NCI-H1092 treated with DMSO at 0.1 percent for 48 hours (cell line): ENCODE data around the gene NKX6-2.

Source experiments
- DNase-seq: peaks from one replicate; lab custom pipeline; 2025; lab: John Stamatoyannopoulos, UW

NKX6-2 gene

GRCh38 chr10:132813001-132813401, 27.1 kb upstream of the NKX6-2 start:
- DNase-seq: no peak

GRCh38 chr10:132812520-132812919, 26.6 kb upstream of the NKX6-2 start:
- DNase-seq: no peak

DNA sequence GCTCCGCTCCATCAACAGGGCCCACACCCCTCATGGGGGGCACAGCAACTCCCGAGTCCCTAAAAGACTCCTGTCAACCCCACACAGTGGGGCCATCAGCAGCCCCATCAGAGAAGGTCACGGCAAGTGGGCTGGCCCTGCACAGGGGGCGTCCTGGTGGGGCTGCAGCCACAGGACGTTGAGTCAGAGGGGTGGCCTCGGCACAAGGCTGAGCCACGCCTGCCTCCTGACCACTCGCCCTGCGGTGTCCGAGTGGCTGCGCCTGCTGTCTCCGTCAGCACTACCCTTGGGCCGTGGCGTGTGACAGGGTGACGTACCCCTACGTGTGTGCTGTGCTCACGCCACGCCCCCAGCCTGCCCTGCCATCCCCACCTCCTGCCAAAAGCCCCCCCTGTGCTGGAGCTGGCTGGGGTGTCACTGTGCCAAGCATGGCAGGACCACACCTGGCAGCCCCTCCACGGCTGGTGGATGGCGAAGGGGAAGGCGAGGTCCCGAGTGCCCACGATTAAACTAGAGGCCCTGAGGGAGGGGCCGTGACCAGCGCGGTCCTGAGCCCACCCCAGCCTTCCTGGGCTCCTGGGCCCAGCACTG, 26.0 kb upstream of the NKX6-2 start:
- no peak for DNase-seq

- no peak for DNase-seq
These were observed 25.1 kb upstream of the NKX6-2 start for GRCh38 chr10:132810807-132811700.

- no peak for DNase-seq
These were observed 24.3 kb upstream of the NKX6-2 start for GRCh38 chr10:132810141-132810806.

- DNase-seq: no peak
These were observed 23.5 kb upstream of the NKX6-2 start for GRCh38 chr10:132809232-132810140.

DNA sequence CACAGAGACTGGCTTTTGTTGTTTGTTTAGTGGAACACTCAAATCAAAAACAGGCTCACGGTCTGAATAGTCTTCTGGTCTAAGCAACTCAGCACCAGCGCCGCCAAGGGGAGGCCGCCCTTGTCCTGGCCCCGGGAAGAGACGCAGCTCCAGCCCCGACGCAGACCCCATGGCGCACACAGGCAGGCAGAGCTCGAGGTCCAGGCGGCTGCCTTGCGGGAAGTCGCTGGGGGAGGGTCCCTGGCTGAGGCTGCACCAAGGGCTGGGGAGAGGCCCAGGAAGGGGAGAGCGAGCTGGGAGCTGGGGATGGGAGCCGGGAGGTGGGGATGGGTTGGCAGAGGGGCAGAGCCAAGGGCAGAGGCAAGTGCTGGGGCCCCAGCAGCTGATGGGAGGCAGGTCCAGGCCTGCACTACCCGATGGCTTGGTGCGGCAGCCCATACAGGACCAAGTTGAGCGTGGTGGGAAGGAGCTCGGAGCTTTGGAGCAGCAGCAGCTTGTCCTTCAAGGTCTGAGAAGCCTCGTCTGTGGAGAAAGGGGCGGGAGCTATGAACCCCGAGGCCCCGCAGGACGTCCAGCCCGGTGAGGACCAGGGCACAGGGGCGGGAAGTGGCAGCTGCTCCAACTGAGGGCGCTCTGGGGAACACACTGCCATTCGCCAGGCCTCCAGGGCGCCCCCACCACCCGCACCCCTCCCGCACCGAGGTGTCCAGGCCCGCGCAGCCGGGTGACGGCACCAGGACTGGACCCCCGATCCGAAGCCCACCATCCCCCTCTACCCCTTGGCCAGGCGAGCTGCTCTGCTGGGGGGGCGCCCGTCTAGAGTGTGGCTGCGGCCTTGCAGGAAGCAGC, 22.7 kb upstream of the NKX6-2 start:
- DNase-seq: no peak

DNA sequence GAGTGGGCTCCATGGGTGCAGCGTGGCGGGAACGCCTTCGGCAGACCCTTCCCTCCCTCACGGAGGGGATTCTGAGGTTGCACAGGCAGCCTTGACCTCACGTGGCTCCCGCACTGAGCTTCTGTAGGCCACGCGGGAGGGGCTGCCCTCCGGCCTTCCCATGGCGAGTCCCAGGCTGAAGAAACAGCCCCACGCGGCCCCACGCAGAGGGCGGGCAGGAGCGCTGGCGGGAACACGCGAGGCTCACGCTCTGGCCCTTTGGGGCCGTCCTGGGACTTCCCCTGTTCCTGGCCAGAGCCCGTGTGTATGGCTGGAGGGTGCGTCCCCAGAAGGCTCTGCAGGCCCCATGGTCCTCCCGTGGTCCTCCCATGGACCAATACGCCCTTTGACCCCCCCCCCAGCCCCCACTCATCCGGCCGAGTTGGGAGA, 21.7 kb upstream of the NKX6-2 start:
- no peak for DNase-seq

GRCh38 chr10:132806561-132807003, 20.6 kb upstream of the NKX6-2 start:
- no peak for DNase-seq

DNA sequence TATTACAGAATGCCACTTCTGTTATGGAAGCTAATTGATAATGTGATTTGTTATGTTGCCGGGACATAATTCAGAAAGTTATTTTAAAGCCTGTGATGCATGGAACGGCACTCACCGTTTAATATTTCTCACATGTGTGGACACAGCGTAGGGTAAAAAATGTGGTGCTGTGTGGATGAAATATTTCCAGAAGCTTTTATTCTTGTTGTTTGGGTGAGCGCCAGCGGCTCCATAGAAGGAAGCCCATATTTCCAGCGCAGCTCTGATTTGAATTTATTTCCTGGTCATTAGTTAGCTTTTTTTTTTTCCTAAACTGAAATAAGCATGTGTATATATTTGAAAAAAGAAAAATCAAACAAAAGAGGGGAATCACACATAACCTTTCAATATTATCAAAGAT, 20.2 kb upstream of the NKX6-2 start:
- no peak for DNase-seq

DNA sequence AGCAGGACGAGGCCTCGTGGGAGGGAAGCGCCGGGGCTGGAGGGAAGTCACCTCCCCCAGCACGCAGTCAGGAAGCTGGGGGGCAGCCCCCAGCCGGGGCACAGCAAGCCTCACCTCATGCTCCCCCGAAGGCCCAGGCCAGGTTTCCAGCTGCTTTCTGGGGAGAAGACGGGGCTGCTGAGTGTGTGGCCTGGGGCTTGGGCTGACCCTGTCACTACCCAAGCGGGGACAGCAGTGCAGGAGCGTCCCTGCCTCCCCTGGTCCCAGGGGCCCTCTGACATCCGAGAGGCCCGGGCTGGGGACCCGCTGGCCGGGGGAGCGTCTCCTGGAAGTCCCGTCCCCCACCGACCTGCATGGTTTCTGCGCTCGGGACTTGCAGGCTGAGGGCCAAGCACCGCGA, 19.7 kb upstream of the NKX6-2 start:
- no peak for DNase-seq

DNA sequence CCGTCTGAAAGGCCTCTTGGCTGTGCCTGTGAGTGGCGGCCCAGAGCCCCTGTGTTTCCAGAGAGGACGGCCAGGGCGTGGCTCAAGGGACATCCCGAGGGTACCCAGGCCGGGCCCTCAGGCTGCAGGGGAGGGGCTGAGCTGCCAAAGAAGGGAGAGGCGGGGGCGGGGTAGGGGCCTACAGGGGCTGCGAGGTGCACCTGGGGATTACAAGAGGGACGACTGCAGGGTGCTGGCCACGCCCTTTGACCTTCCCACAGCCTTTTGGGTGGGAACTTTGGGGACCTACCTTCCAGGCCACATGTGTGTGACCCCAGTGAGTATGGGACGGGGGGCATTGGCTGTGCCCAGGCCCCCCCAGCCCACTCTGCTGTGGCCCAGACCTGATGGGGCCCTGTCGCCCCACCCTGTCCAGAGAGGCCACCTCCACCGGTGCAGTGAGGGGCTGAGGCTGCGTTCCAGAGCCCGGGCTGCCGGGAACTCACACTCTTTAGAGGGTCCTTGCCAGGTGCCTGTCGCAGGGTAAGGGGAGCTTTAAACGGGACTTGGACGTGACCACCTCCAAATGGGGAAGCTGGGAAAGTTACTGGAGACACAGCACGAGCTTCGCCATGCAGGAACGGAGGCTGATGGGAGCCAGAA, 19.0 kb upstream of the NKX6-2 start:
- no peak for DNase-seq

DNA sequence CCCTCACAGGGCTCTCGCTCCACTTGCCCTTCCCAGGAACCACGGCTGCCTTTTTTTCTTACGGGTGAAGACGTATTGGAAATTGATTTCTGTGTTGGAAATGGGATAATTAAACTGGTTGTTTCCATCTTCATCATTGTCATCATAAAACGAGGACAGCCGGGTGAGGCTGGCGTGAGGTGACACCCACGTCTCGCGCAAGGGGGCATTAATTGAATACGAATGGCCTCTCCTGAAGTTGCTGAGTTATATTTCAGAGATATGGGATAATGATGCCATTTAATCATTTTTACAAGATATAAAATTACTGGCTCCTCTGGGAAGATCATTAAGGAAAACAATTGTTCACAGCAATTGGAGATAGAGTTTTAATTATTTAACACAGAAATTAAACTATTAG, 18.3 kb upstream of the NKX6-2 start:
- no peak for DNase-seq

DNA sequence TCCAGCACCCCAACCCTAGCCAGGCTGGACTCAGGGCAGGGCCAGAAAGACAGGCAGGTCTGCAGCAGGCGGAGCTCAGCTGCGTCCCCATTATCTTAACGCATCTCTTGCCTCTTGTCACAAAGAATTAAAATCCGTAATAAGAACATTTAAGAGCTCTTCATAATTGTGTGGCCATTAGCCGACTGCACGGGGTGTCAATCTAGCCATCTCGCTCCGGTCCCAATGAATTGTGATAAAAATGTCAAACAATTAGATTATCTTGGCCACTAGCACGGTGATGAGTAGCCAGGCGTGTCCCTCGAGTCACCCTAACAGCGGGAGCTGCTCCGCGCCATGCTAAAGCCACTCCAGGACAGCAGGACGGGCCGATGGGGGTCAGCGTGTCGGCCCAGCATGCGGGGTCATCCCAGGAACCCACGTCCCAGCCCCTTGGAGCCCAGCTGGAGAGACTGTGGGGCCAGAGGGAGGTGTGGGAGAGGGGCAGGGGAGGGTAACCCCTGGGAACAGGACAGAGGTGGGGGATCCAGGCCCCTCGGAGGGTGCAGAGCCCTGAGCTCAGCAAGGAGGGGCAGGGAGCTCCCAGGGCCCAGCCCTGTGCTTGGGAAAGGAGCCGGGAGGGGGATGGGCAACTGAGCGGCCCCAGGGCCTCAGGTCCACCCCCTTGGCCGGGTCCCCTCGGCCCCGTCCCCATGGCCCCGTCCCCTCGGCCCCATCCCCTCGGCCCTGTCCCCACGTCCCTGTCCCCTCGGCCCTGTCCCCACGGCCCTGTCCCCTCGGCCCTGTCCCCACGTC, 17.7 kb upstream of the NKX6-2 start:
- no peak for DNase-seq

- no peak for DNase-seq
These were observed 16.9 kb upstream of the NKX6-2 start for GRCh38 chr10:132802694-132803320.

GRCh38 chr10:132802048-132802447, 16.1 kb upstream of the NKX6-2 start:
- DNase-seq: no peak

- no peak for DNase-seq
These were observed 13.9 kb upstream of the NKX6-2 start for GRCh38 chr10:132799865-132800264.

GRCh38 chr10:132798876-132799275, 12.9 kb upstream of the NKX6-2 start:
- DNase-seq: no peak

DNA sequence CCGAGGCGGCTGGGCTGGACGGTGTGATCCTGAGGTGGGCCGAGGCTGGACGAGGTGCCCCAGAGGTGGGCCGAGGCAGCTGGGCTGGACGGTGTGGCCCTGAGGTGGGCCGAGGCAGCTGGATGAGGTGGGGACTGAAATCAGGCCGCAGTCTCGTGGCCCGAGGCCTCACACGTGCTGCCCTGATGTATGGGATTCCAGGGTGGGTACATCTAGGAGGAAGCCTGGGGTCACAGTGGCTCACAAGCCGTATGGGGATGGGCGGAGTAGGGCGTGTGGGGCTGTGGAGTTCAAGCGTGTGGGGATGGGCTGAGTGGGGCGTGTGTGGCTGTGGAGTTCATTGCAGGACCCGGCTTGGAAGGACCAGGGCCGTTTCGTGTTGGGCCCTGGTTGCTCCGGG, 12.5 kb upstream of the NKX6-2 start:
- DNase-seq: no peak
